Measurements from ENCODE around the gene PHC3. TPM values are rescaled to one million over a fixed set of nuclear protein-coding genes. Genes with fewer than 3 reads are reported as not detected.

Gene PHC3
- total RNA-seq, 1 donor from 2014 or later = 57.7 TPM

GRCh38 chr3:170038434-170039110 is 143.0 kb downstream of the PHC3 start:
- H3K9me3 Mint-ChIP-seq = no peaks in the 10 kb centered on the region
- peak overlapping the region; percentile 42 for H3K27ac Mint-ChIP-seq
- peaks cover under 1% of the 10 kb centered on the region for H3K36me3 Mint-ChIP-seq (ENCODE audit: low read depth)
- DNase-seq (ENCODE audit: low spot score) = no peak
- intact Hi-C loops (cut with micrococcal nuclease) = loop anchor here (2.0 to 10.0 kb wide), 5 partner anchors 41 to 774 kb away; partner anchors contain the start of gene SKIL
- peaks cover 4% of the 10 kb centered on the region for H3K27me3 Mint-ChIP-seq (ENCODE audit: insufficient read depth)
- peaks cover 16% of the 10 kb centered on the region for H3K4me1 Mint-ChIP-seq (ENCODE audit: low read depth)
- peak overlapping the region; percentile 82 for H3K4me3 Mint-ChIP-seq

Other genes with a start within 250 kb of the PHC3 start
- gene SEC62, start 214.9 kb downstream of the PHC3 start, total RNA-seq = 75.4 and 85.7 TPM in 2 replicates
- gene GPR160, start 143.7 kb downstream of the PHC3 start, total RNA-seq = 3.4 and 3.5 TPM in 2 replicates
- gene PRKCI, start 40.7 kb upstream of the PHC3 start, total RNA-seq = 23.0 and 24.2 TPM in 2 replicates
- 27.5 and 29.4 TPM in 2 replicates for gene SKIL, start 176.0 kb upstream of the PHC3 start, total RNA-seq
- gene CLDN11, start 237.1 kb upstream of the PHC3 start, total RNA-seq = not detected in 2 replicates

All from activated T-helper 1 cell treated with anti-CD3 and anti-CD28 coated beads, Interleukin-12 subunit alpha, Interleukin-12 subunit beta, Interleukin-2, Interleukin-4 antibody, amounts not matched to agents 30 ng/mL and 10 ng/mL and 1 ng/mL, durations not matched to agents 14 hours and 24 hours and 36 hours (primary cell).